Osteoblast (primary cell): ENCODE measurements around the gene STAM2. TPM values are rescaled to one million over a fixed set of nuclear protein-coding genes. Genes with fewer than 3 reads are reported as not detected.
"Not testable (repeated sequence)": the region's sequence is repeated elsewhere in the genome, so short reads cannot be mapped to it uniquely, and the experiment has no call there.

Source experiments
- DNase-seq: peaks from one replicate; pipeline ENCODE4 v3.0.0; 2011; ENCODE audit warnings: low spot score, mixed read lengths; ENCODE audit not compliant: insufficient read length; ENCODE audit errors: missing footprints
- H2AFZ ChIP-seq: 2 replicates; pipeline ENCODE4 v1.6.0; 2011; ENCODE audit warnings: mild to moderate bottlenecking, low read length
- H3K27ac ChIP-seq: 2 replicates; pipeline ENCODE4 v1.5.1; 2011; ENCODE audit warnings: mild to moderate bottlenecking, low read depth, low read length, moderate library complexity
- H3K27me3 ChIP-seq: 2 replicates; pipeline ENCODE4 v1.6.0; 2012; ENCODE audit warnings: mild to moderate bottlenecking, control low read depth, inconsistent platforms, low read length, moderate library complexity; ENCODE audit not compliant: insufficient read depth
- H3K36me3 ChIP-seq: 2 replicates; pipeline ENCODE4 v1.5.1; 2011; ENCODE audit warnings: mild to moderate bottlenecking, low read length, control low read depth, moderate library complexity; ENCODE audit not compliant: insufficient read depth
- H3K4me1 ChIP-seq: 2 replicates; pipeline ENCODE4 v1.5.1; 2011; ENCODE audit warnings: mild to moderate bottlenecking, low read length, control low read depth, moderate library complexity; ENCODE audit not compliant: insufficient read depth
- H3K4me2 ChIP-seq: 2 replicates; pipeline ENCODE4 v1.6.0; 2011; ENCODE audit warnings: mild to moderate bottlenecking, low read length; ENCODE audit not compliant: insufficient read depth
- H3K4me3 ChIP-seq: fragments of 200-600 bp; sonication (generic); 3 replicates; pipeline ENCODE4 v1.5.1; 2012; ENCODE audit warnings: mild to moderate bottlenecking, low read length, inconsistent platforms; ENCODE audit not compliant: insufficient read depth
- H3K79me2 ChIP-seq: 2 replicates; pipeline ENCODE4 v1.6.0; 2012; ENCODE audit warnings: mild to moderate bottlenecking, low read length, control low read depth, inconsistent platforms; ENCODE audit not compliant: insufficient read depth
- H3K9me3 ChIP-seq: 2 replicates; pipeline ENCODE4 v1.5.1; 2011; ENCODE audit warnings: low read depth, low read length, control low read depth
- H4K20me1 ChIP-seq: 2 replicates; pipeline ENCODE4 v1.6.0; 2012; ENCODE audit warnings: mild to moderate bottlenecking, low read length, control low read depth; ENCODE audit not compliant: insufficient read depth
- CTCF ChIP-seq: IDR thresholded peaks from 2 replicates; pipeline ENCODE4 v1.5.1; 2011; ENCODE audit warnings: mild to moderate bottlenecking, low read depth, low read length, moderate library complexity; ENCODE audit errors: extremely low read depth
- total RNA-seq: library from RNA; depleted of rRNA; stranded (reverse); fragments of >200 nt; gene quantifications from 2 replicates; pipeline ENCODE4 v1.2.3, GENCODE V29; 2012

Gene STAM2
- total RNA-seq, 1 donor: 52.5 TPM

- Histone ChIP-seq H3K36me3 (no peaks in the 10 kb centered on the region), H3K9me3 (no peaks in the 10 kb centered on the region), H4K20me1 (peaks cover 14% of the 10 kb centered on the region), H3K4me3 (no peak overlapping the region), H3K27ac (peak overlapping the region; percentile 39), H3K4me2 (peak overlapping the region; percentile 28), H3K79me2 (peaks cover 79% of the 10 kb centered on the region), H2AFZ (peak overlapping the region; percentile 14), H3K27me3 (no peaks in the 10 kb centered on the region), H3K4me1 (peaks cover 27% of the 10 kb centered on the region)
- no peak for TF ChIP-seq CTCF
- DNase-seq: no peak
These were observed 3.8 kb downstream of the STAM2 start for GRCh38 chr2:152171718-152172117.

GRCh38 chr2:152169158-152169557 is 6.4 kb downstream of the STAM2 start:
- DNase-seq, H3K27ac ChIP-seq, H3K36me3 ChIP-seq, H3K4me3 ChIP-seq, H3K27me3 ChIP-seq, H2AFZ ChIP-seq, H3K9me3 ChIP-seq: not testable (repeated sequence)
- peaks cover 29% of the 10 kb centered on the region for H4K20me1 ChIP-seq
- peak overlapping the region; percentile 35 for H3K4me2 ChIP-seq
- peaks cover 91% of the 10 kb centered on the region for H3K79me2 ChIP-seq
- H3K4me1 ChIP-seq: peaks cover 24% of the 10 kb centered on the region

GRCh38 chr2:152167470-152167869 is 8.1 kb downstream of the STAM2 start:
- not testable (repeated sequence) for H3K36me3 ChIP-seq, H3K9me3 ChIP-seq, H2AFZ ChIP-seq, H3K27me3 ChIP-seq, DNase-seq
- peak overlapping the region; percentile 49 for H3K4me3 ChIP-seq
- H4K20me1 ChIP-seq: peaks cover 29% of the 10 kb centered on the region
- H3K4me2 ChIP-seq: peak overlapping the region; percentile 72
- peak overlapping the region; percentile 68 for H3K27ac ChIP-seq
- H3K79me2 ChIP-seq: peaks cover 92% of the 10 kb centered on the region
- H3K4me1 ChIP-seq: peaks cover 23% of the 10 kb centered on the region

- H3K79me2 ChIP-seq: peaks cover 91% of the 10 kb centered on the region
- DNase-seq: no peak
- peak overlapping the region; percentile 21 for H2AFZ ChIP-seq
- H3K4me2 ChIP-seq: peak overlapping the region; percentile 72
- no peak for TF ChIP-seq CTCF
- H3K4me1 ChIP-seq: peaks cover 20% of the 10 kb centered on the region
- peaks cover 25% of the 10 kb centered on the region for H4K20me1 ChIP-seq
- no peaks in the 10 kb centered on the region for H3K9me3 ChIP-seq
- H3K36me3 ChIP-seq: no peaks in the 10 kb centered on the region
- peak overlapping the region; percentile 49 for H3K4me3 ChIP-seq
- no peaks in the 10 kb centered on the region for H3K27me3 ChIP-seq
- peak overlapping the region; percentile 68 for H3K27ac ChIP-seq
These were observed 8.5 kb downstream of the STAM2 start for GRCh38 chr2:152167065-152167464.

- Histone ChIP-seq H3K27ac (peak overlapping the region; percentile 68), H2AFZ (no peak overlapping the region), H4K20me1 (peaks cover 23% of the 10 kb centered on the region), H3K4me1 (peaks cover 15% of the 10 kb centered on the region), H3K79me2 (peaks cover 91% of the 10 kb centered on the region), H3K9me3 (no peaks in the 10 kb centered on the region), H3K36me3 (no peaks in the 10 kb centered on the region), H3K27me3 (no peaks in the 10 kb centered on the region), H3K4me2 (peak overlapping the region; percentile 72), H3K4me3 (peak overlapping the region; percentile 49)
- TF ChIP-seq CTCF: no peak
- DNase-seq: peak; percentile 89
These were observed 8.9 kb downstream of the STAM2 start for GRCh38 chr2:152166633-152167032.
